PC-9 (cell line): ENCODE results near the gene ERC1. TPM values are rescaled to one million over a fixed set of nuclear protein-coding genes. Genes with fewer than 3 reads are reported as not detected.

ENCODE experiments used
- BruUV-seq: library from RNA; stranded (reverse); fragments of 400-500 nt; replicated peaks from 2 replicates; lab custom pipeline; 2021; lab: Mats Ljungman, UMichigan
- CTCF ChIA-PET: fragments of 300-600 bp; sonication (Branson Sonifier 250); formaldehyde crosslinking; loops from one replicate; lab custom pipeline; 2022; ENCODE audit warnings: antibody characterized with exemption; lab: Charles Lee
- POLR2A ChIA-PET: fragments of 300-600 bp; sonication (Branson Sonifier 250); formaldehyde crosslinking; loops from one replicate; lab custom pipeline; 2022; ENCODE audit warnings: antibody characterized with exemption; ENCODE audit not compliant: unreplicated experiment; lab: Charles Lee
- DNase-seq, 2 experiments: peaks; one replicate each; pipeline versions ENCODE4 v3.0.0 to v3.0.0-alpha.2; 2015 to 2022; ENCODE audit warnings: mixed read lengths in 1 of 2
- H2AFZ ChIP-seq: fragments of 200-600 bp; sonication (generic); 2 replicates; pipeline ENCODE4 v1.8.1; 2017; ENCODE audit warnings: antibody characterized with exemption
- H3F3A ChIP-seq: fragments of 200-600 bp; sonication (generic); 2 replicates; pipeline ENCODE4 v1.8.1; 2017; ENCODE audit warnings: antibody characterized with exemption, mild to moderate bottlenecking, low read depth; ENCODE audit not compliant: insufficient read depth
- H3K27ac ChIP-seq: fragments of 200-600 bp; sonication (generic); 2 replicates; pipeline ENCODE4 v1.6.1; 2016; ENCODE audit warnings: mixed run types
- H3K27me3 ChIP-seq: fragments of 200-600 bp; sonication (generic); 2 replicates; pipeline ENCODE4 v1.6.1; 2016; ENCODE audit warnings: low read depth, mixed run types; ENCODE audit not compliant: insufficient read depth
- H3K36me3 ChIP-seq: fragments of 200-600 bp; sonication (generic); 2 replicates; pipeline ENCODE4 v1.6.1; 2016; ENCODE audit warnings: low read depth, mixed run types
- H3K4me1 ChIP-seq: fragments of 200-600 bp; sonication (generic); replicated peaks from 2 replicates; pipeline ENCODE4 v1.6.1; 2016; ENCODE audit warnings: mixed run types; ENCODE audit not compliant: insufficient read depth
- H3K4me2 ChIP-seq: fragments of 200-600 bp; sonication (generic); 2 replicates; pipeline ENCODE4 v1.6.1; 2017; ENCODE audit warnings: mixed run types
- H3K4me3 ChIP-seq: fragments of 200-600 bp; sonication (generic); 2 replicates; pipeline ENCODE4 v1.6.1; 2016; ENCODE audit warnings: mixed run types
- H3K79me2 ChIP-seq: fragments of 200-600 bp; sonication (generic); 2 replicates; pipeline ENCODE4 v1.6.1; 2017; ENCODE audit warnings: low read depth, mixed run types
- H3K9me2 ChIP-seq: fragments of 200-600 bp; sonication (generic); 2 replicates; pipeline ENCODE4 v1.8.1; 2017; ENCODE audit warnings: mild to moderate bottlenecking; ENCODE audit not compliant: insufficient read depth
- H3K9me3 ChIP-seq: fragments of 200-600 bp; sonication (generic); 2 replicates; pipeline ENCODE4 v1.8.1; 2016; ENCODE audit warnings: low read depth; ENCODE audit not compliant: insufficient read depth
- H4K20me1 ChIP-seq: fragments of 200-600 bp; sonication (generic); 2 replicates; pipeline ENCODE4 v1.8.1; 2017; ENCODE audit not compliant: insufficient read depth
- EZH2 ChIP-seq: fragments of 200-600 bp; sonication (generic); IDR thresholded peaks from 2 replicates; pipeline ENCODE4 v1.8.0; 2017; ENCODE audit warnings: antibody characterized with exemption, low read depth
- intact Hi-C: fragments of 100-400 bp; cut with micrococcal nuclease; formaldehyde crosslinking; loops from one replicate; pipeline ENCODE4 v1.10.0; 2022; ENCODE audit not compliant: unreplicated experiment
- total RNA-seq: library from RNA; stranded (reverse); gene quantifications from 2 replicates; pipeline ENCODE4 v1.2.3, GENCODE V29; 2021
- TF ChIP-seq, protein P1 (sequence below): fragments of 200-600 bp; sonication (generic); conservative IDR thresholded peaks from 2 replicates; pipeline ENCODE4 v1.6.1; 2017; ENCODE audit warnings: mixed run types, antibody characterized with exemption, mild to moderate bottlenecking, moderate library complexity

ERC1 gene
- total RNA-seq, 1 experiment from 2014 or later: 52.0 TPM

- Histone ChIP-seq H3K27me3 (no peaks in the 10 kb centered on the region), H3K4me3 (no peak overlapping the region), H2AFZ (no peak overlapping the region), H3K4me1 (no peaks in the 10 kb centered on the region), H3K79me2 (no peaks in the 10 kb centered on the region), H3K27ac (no peak overlapping the region), H3K4me2 (no peak overlapping the region), H3K9me3 (no peaks in the 10 kb centered on the region), H3F3A (no peaks in the 10 kb centered on the region), H4K20me1 (no peaks in the 10 kb centered on the region), H3K9me2 (0 out of 2 replicates have a peak, but pooled peaks cover 6% of the 10 kb centered on the region), H3K36me3 (no peaks in the 10 kb centered on the region)
- TF ChIP-seq, protein P1, sequence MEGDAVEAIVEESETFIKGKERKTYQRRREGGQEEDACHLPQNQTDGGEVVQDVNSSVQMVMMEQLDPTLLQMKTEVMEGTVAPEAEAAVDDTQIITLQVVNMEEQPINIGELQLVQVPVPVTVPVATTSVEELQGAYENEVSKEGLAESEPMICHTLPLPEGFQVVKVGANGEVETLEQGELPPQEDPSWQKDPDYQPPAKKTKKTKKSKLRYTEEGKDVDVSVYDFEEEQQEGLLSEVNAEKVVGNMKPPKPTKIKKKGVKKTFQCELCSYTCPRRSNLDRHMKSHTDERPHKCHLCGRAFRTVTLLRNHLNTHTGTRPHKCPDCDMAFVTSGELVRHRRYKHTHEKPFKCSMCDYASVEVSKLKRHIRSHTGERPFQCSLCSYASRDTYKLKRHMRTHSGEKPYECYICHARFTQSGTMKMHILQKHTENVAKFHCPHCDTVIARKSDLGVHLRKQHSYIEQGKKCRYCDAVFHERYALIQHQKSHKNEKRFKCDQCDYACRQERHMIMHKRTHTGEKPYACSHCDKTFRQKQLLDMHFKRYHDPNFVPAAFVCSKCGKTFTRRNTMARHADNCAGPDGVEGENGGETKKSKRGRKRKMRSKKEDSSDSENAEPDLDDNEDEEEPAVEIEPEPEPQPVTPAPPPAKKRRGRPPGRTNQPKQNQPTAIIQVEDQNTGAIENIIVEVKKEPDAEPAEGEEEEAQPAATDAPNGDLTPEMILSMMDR: no peak
- no peak for TF ChIP-seq EZH2
- ChIA-PET POLR2A (interaction anchor here (0.7 kb wide), 1 partner anchor 641 kb away, joined by 4 read pairs; no protein-coding TSS in a partner anchor), CTCF (no interaction called here)
- BruUV-seq: no TSS peak
- intact Hi-C loops: no loop called here
- DNase-seq: no peak
Measured at GRCh38 chr12:1360441-1361210, 369.6 kb downstream of the ERC1 start.

GRCh38 chr12:1362143-1362662 lies 371.2 kb downstream of the ERC1 start:
- H3K4me2 ChIP-seq: no peak overlapping the region
- H3K27me3 ChIP-seq: no peaks in the 10 kb centered on the region
- no peaks in the 10 kb centered on the region for H3F3A ChIP-seq
- no peaks in the 10 kb centered on the region for H3K36me3 ChIP-seq
- POLR2A ChIA-PET: no interaction called here
- TF ChIP-seq, protein P1: no peak
- TF ChIP-seq EZH2: no peak
- H3K9me3 ChIP-seq: no peaks in the 10 kb centered on the region
- H3K9me2 ChIP-seq: 0 out of 2 replicates have a peak, but pooled peaks cover 6% of the 10 kb centered on the region
- DNase-seq: no peak
- no peak overlapping the region for H3K27ac ChIP-seq
- H2AFZ ChIP-seq: no peak overlapping the region
- no peaks in the 10 kb centered on the region for H3K4me1 ChIP-seq
- no TSS peak for BruUV-seq
- intact Hi-C loops: no loop called here
- H3K79me2 ChIP-seq: no peaks in the 10 kb centered on the region
- no peak overlapping the region for H3K4me3 ChIP-seq
- H4K20me1 ChIP-seq: no peaks in the 10 kb centered on the region
- CTCF ChIA-PET: no interaction called here

DNA sequence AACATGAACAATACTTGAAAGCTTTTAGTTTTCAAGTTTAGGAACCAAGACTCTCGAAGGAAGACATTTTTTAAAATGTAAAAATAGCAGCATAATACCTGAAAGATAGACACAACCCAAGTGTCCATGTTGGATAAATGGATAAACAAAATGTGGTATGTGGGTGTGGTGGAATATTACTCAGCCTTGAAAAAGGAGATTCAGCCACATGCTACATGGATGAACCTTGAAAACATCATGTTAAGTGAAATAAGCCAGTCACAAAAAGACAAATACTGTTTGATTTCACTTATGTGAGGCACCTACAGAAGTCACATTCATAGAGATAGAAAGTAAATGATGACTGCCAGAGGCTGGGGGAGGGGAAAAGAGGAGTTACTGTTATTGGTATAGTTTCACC lies 374.7 kb downstream of the ERC1 start:
- Histone ChIP-seq H3K4me2 (no peak overlapping the region), H3K4me1 (no peaks in the 10 kb centered on the region), H3K9me2 (no peaks in the 10 kb centered on the region), H3K27ac (no peak overlapping the region), H3K36me3 (no peaks in the 10 kb centered on the region), H3K4me3 (no peak overlapping the region), H4K20me1 (no peaks in the 10 kb centered on the region), H3F3A (no peaks in the 10 kb centered on the region), H2AFZ (no peak overlapping the region), H3K79me2 (no peaks in the 10 kb centered on the region), H3K27me3 (no peaks in the 10 kb centered on the region), H3K9me3 (no peaks in the 10 kb centered on the region)
- BruUV-seq: no TSS peak
- POLR2A ChIA-PET: interaction anchor here (0.7 kb wide), 1 partner anchor 34 kb away, joined by 7 read pairs; no protein-coding TSS in a partner anchor
- intact Hi-C loops: no loop called here
- DNase-seq: no peak
- TF ChIP-seq EZH2: no peak
- TF ChIP-seq, protein P1: no peak
- CTCF ChIA-PET: no interaction called here
